K562 (cell line): ENCODE measurements around the gene IFI27L2. TPM values are rescaled to one million over a fixed set of nuclear protein-coding genes. Genes with fewer than 3 reads are reported as not detected.

Experiments used
- ATAC-seq: fragments of 200-7000 bp; cut with Tn5 transposase; 3 replicates; pipeline ENCODE4 v1.9.1; 2020; ENCODE audit warnings: moderate library complexity
- BruUV-seq: library from RNA; stranded (reverse); fragments of 400-500 nt; replicated peaks from 2 replicates; lab custom pipeline; 2021; lab: Mats Ljungman, UMichigan
- CTCF ChIA-PET: fragments of 300-600 bp; formaldehyde crosslinking; extraction: SDS; loops from one replicate; lab custom pipeline; 2021; ENCODE audit warnings: low intra/inter-chr PET ratio; lab: Yijun Ruan, JAX
- POLR2A ChIA-PET: fragments of 300-600, 350-650 bp; sonication (Branson Sonifier 250); formaldehyde crosslinking; extraction: SDS; loops from one replicate; lab custom pipeline; 2021; ENCODE audit warnings: antibody characterized with exemption, inconsistent platforms; lab: Yijun Ruan, JAX
- DNase-seq, 4 experiments: peaks; one replicate each; pipeline versions ENCODE4 v3.0.0 to v3.0.0-alpha.2; 2011 to 2018; ENCODE audit warnings: low spot score in 3 of 4, mixed read lengths in 3 of 4; ENCODE audit errors: extremely low read depth in 1 of 4
- FAIRE-seq: peaks from 2 replicates; lab custom pipeline; 2011; peaks lifted over from hg19 to GRCh38; lab: Jason Lieb, UNC
- H2AFZ ChIP-seq: 2 replicates; pipeline ENCODE4 v1.6.0; 2011; ENCODE audit warnings: low read depth, low read length, control low read depth, inconsistent platforms
- H3K27ac ChIP-seq: fragments of 200-600 bp; 3 replicates; pipeline ENCODE4 v1.8.0; 2011; ENCODE audit warnings: low read depth, mild to moderate bottlenecking, control low read depth, inconsistent platforms, low read length, moderate library complexity, mixed read lengths; ENCODE audit errors: extremely low read depth
- H3K27me3 ChIP-seq, 2 experiments: fragments of 300-600 bp in 1 of 2; 2 replicates in 1 of 2; 3 replicates in 1 of 2; pipeline versions ENCODE4 v1.6.0 to v1.8.0; 2011; ENCODE audit warnings: inconsistent platforms in 2 of 2, low read length in 2 of 2, mild to moderate bottlenecking in 1 of 2, mixed read lengths in 1 of 2, moderate library complexity in 1 of 2; ENCODE audit not compliant: control insufficient read depth in 2 of 2, insufficient read depth in 2 of 2
- H3K36me3 ChIP-seq: fragments of 300-600 bp; 3 replicates; pipeline ENCODE4 v1.8.0; 2011; ENCODE audit warnings: mild to moderate bottlenecking, low read length, inconsistent platforms; ENCODE audit not compliant: control insufficient read depth, insufficient read depth
- H3K4me1 ChIP-seq, 2 experiments: fragments of 200-600 bp in 1 of 2; replicated peaks in 1 of 2; 2 replicates in 1 of 2; 3 replicates in 1 of 2; pipeline versions ENCODE4 v1.5.1 to v1.8.0; 2011; ENCODE audit warnings: inconsistent platforms in 2 of 2, low read length in 2 of 2, mild to moderate bottlenecking in 1 of 2, mixed read lengths in 1 of 2, moderate library complexity in 1 of 2; ENCODE audit not compliant: control insufficient read depth in 2 of 2, insufficient read depth in 2 of 2
- H3K4me2 ChIP-seq: 2 replicates; pipeline ENCODE4 v1.6.1; 2011; ENCODE audit warnings: low read length, control low read depth, inconsistent platforms, mixed read lengths; ENCODE audit not compliant: insufficient read depth
- H3K4me3 ChIP-seq: fragments of 200-600 bp; sonication (generic), shearing (Covaris generic); 2 replicates; pipeline ENCODE4 v1.5.1; 2016; ENCODE audit warnings: control low read depth, inconsistent platforms
- H3K79me2 ChIP-seq: fragments of 200-600 bp; 3 replicates; pipeline ENCODE4 v1.8.0; 2011; ENCODE audit warnings: low read length, inconsistent platforms; ENCODE audit not compliant: control insufficient read depth, insufficient read depth
- H3K9ac ChIP-seq, 2 experiments: 2 replicates each; pipeline versions ENCODE4 v1.6.0 to v1.6.1; 2011; ENCODE audit warnings: low read depth in 2 of 2, low read length in 2 of 2, control low read depth in 1 of 2, inconsistent platforms in 1 of 2, mild to moderate bottlenecking in 1 of 2, mixed read lengths in 1 of 2; ENCODE audit not compliant: insufficient read depth in 1 of 2
- H3K9me1 ChIP-seq: one replicate; pipeline ENCODE4 v1.6.0; 2011; ENCODE audit warnings: inconsistent platforms, mild to moderate bottlenecking, low read length, moderate library complexity; ENCODE audit not compliant: control insufficient read depth, insufficient read depth
- H3K9me3 ChIP-seq: replicated peaks from 2 replicates; pipeline ENCODE4 v1.5.1; 2011; ENCODE audit warnings: low read depth, low read length, inconsistent platforms; ENCODE audit not compliant: control insufficient read depth, insufficient read depth
- H4K20me1 ChIP-seq: replicated peaks from 2 replicates; pipeline ENCODE4 v1.6.1; 2011; ENCODE audit warnings: low read length, inconsistent platforms, mixed read lengths; ENCODE audit not compliant: control insufficient read depth, insufficient read depth
- CREBBP ChIP-seq: IDR thresholded peaks from one replicate; pipeline ENCODE4 v1.6.1; 2012; ENCODE audit warnings: low read depth, mild to moderate bottlenecking, control low read depth, inconsistent platforms, low read length
- EP300 ChIP-seq: IDR thresholded peaks from 2 replicates; pipeline ENCODE4 v1.6.1; 2012; ENCODE audit warnings: low read length, improper control_type of control experiment
- MAZ ChIP-seq, 2 experiments: fragments of 450-650 bp in 1 of 2; sonication (generic) in 1 of 2; formaldehyde crosslinking; IDR thresholded peaks in 1 of 2; conservative IDR thresholded peaks in 1 of 2; 2 replicates each; pipeline versions ENCODE4 v1.4.0 to v1.5.0; 2020; ENCODE audit warnings: mild to moderate bottlenecking in 1 of 2, missing genetic modification reagents in 1 of 2
- MTF1 ChIP-seq: fragments of 250-450 bp; sonication (Bioruptor Pico); IDR thresholded peaks from 2 replicates; pipeline ENCODE4 v1.9.0; 2021; ENCODE audit warnings: moderate library complexity, mild to moderate bottlenecking, inconsistent platforms, borderline replicate concordance
- NCOA4 ChIP-seq: fragments of 450-650 bp; IDR thresholded peaks from 2 replicates; pipeline ENCODE4 v1.6.1; 2018; ENCODE audit warnings: mild to moderate bottlenecking; ENCODE audit not compliant: partially characterized antibody
- PHF20 ChIP-seq: fragments of 450-650 bp; IDR thresholded peaks from 2 replicates; pipeline ENCODE4 v1.6.1; 2018; ENCODE audit not compliant: partially characterized antibody
- POLR3G ChIP-seq: IDR thresholded peaks from 2 replicates; pipeline ENCODE4 v1.6.1; 2011; ENCODE audit not compliant: insufficient read length, insufficient replicate concordance; ENCODE audit errors: extremely low read depth
- POU5F1 ChIP-seq: fragments of 150-350 bp; IDR thresholded peaks from 2 replicates; pipeline ENCODE4 v1.6.1; 2014; ENCODE audit warnings: borderline replicate concordance, low read length, low read depth, mild to moderate bottlenecking; ENCODE audit not compliant: partially characterized antibody
- RBM39 ChIP-seq: fragments of 200-400 bp; formaldehyde crosslinking; optimal IDR thresholded peaks from 2 replicates; pipeline ENCODE3; 2018; ENCODE audit warnings: low read depth, low read length
- SAP30 ChIP-seq: fragments of 200-600 bp; sonication (generic); IDR thresholded peaks from 2 replicates; pipeline ENCODE4 v1.6.1; 2012; ENCODE audit warnings: borderline replicate concordance, low read depth, mild to moderate bottlenecking, moderate library complexity, low read length, control low read depth, inconsistent platforms; ENCODE audit not compliant: insufficient read depth, poor library complexity, severe bottlenecking
- SP1 ChIP-seq: sonication (generic); formaldehyde crosslinking; IDR thresholded peaks from 2 replicates; pipeline ENCODE4 v1.8.1; 2022; ENCODE audit warnings: mild to moderate bottlenecking, missing genetic modification reagents
- ZNF23 ChIP-seq: fragments of 250-450 bp; sonication (Bioruptor Pico); IDR thresholded peaks from 2 replicates; pipeline ENCODE4 v1.4.0; 2020; ENCODE audit warnings: mild to moderate bottlenecking
- WGBS: fragments of 100-300 bp; shearing (Covaris generic); methylation state at CpG from one replicate; pipeline ENCODE4 v1.1.6; 2016; ENCODE audit warnings: low coverage, mixed read lengths; ENCODE audit not compliant: insufficient coverage; ENCODE audit errors: missing lambda C conversion rate; 5-methylcytosine and 5-hydroxymethylcytosine counted together
- in situ Hi-C: fragments of 300-500 bp; cut with MboI; formaldehyde crosslinking; loops from 4 replicates; pipeline ENCODE4 v1.15.0; 2018; ENCODE audit warnings: inconsistent platforms, mixed read lengths
- intact Hi-C: fragments of 100-400 bp; cut with micrococcal nuclease; formaldehyde crosslinking; loops from 2 replicates; pipeline ENCODE4 v1.14.2; 2022
- polyA plus RNA-seq, 8 experiments: library from polyadenylated mRNA; depleted of rRNA in 4 of 8; stranded (reverse) in 5 of 8; unstranded in 3 of 8; fragments of >200 nt; fragmentation: Nextera tagmentation in 2 of 8; fragmentation: Illumina TruSeq in 1 of 8; extraction: Ambion mirVana in 2 of 8; extraction: Trizol in 1 of 8; gene quantifications; 2 replicates each; pipeline versions ENCODE4 v1.2.1 to v1.2.3, GENCODE V29; 2011 to 2014; ENCODE audit warnings: inconsistent platforms in 1 of 8, missing spikeins in 1 of 8
- total RNA-seq, 7 experiments: library from RNA; depleted of rRNA in 6 of 7; stranded (reverse); fragments of >200 nt in 6 of 7; fragmentation: Illumina TruSeq in 2 of 7; extraction: Trizol in 2 of 7; gene quantifications; 2 replicates each; pipeline versions ENCODE4 v1.2.1 to v1.2.3, GENCODE V29; 2011 to 2021; ENCODE audit warnings: low replicate concordance in 1 of 7
- TF ChIP-seq, protein P1 (sequence below): fragments of 450-650 bp; formaldehyde crosslinking; IDR thresholded peaks from 2 replicates; pipeline ENCODE4 v1.4.0; 2020; ENCODE audit warnings: mild to moderate bottlenecking, moderate library complexity
- TF ChIP-seq, protein P2 (sequence below), 2 experiments: fragments of 450-650 bp; IDR thresholded peaks; 2 replicates each; pipeline ENCODE4 v1.6.1; 2016
- TF ChIP-seq, protein P3 (sequence below): fragments of 250-450 bp; sonication (Bioruptor Pico); IDR thresholded peaks from 2 replicates; pipeline ENCODE4 v1.5.0; 2021; ENCODE audit warnings: mild to moderate bottlenecking, borderline replicate concordance

The IFI27L2 gene
- total and polyA plus RNA-seq, 9 of the 15 experiments (the other 6 are each of a cell fraction or from before 2014, with no cell fraction given), result 1.0 to 9.3 (median 4.1) TPM

DNA sequence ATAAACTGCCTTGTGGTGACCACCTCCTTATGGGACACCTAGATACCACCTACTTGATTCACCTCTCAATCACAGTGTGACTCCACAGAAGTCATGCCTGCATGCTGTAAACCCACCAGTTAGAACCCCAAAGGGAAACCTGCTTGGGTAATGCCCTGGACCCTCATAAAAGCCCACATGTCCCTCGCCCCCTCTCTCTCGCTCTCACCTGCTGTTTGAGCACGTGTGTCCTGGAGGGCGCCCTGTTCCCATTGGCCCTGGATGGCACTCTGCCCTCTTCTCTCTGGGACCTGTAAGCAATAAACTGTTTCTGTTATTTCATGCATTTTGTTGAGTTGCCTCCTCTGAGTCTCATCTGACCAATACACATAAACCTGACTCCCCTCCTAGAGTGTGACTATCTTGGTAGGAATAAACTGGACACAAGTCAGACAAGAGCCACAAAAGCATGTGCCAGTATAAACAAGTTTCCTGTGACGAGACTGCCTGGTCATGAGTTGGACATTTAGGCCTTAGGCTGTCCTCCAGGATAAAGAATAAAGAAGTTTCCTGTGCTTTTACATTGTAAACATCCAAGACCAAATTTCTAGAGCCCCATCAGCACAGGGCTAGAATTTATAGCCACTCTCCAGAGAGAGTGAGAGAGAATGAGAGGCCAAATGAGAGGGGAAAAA, 8.6 kb downstream of the IFI27L2 start:
- Histone ChIP-seq H3K27me3 (peaks cover 2 to 22% of the 10 kb centered on the region in 2 experiments; a peak in 3 of 5 replicates), H3K27ac (no peak overlapping the region), H2AFZ (no peak overlapping the region), H3K9ac (no peak overlapping the region), H3K4me1 (no peaks in the 10 kb centered on the region; a peak in 1 of 5 replicates), H3K9me3 (no peaks in the 10 kb centered on the region), H3K9me1 (no peaks in the 10 kb centered on the region), H3K4me3 (no peak overlapping the region), H3K36me3 (no peaks in the 10 kb centered on the region), H3K4me2 (no peak overlapping the region), H4K20me1 (no peaks in the 10 kb centered on the region), H3K79me2 (no peaks in the 10 kb centered on the region)
- no TSS peak for BruUV-seq
- DNase-seq (no peak), FAIRE-seq (no peak), ATAC-seq (no peak)
- POLR2A ChIA-PET, result interaction anchor here (1.0 kb wide), 1 partner anchor 10 kb away, joined by 4 read pairs; the partner anchor contains the start of gene IFI27
- TF ChIP-seq NCOA4 (no peak), CREBBP (no peak), ZNF23 (CRISPR knock-in tag) (no peak), SAP30 (no peak), MAZ (CRISPR knock-in tag; conservative IDR thresholded peaks at IDR 0.05 in 1 of 2, IDR thresholded peaks at IDR 0.05 in 1 of 2) (no peak), SP1 (CRISPR knock-in tag) (no peak), EP300 (no peak), RBM39 (no peak), POLR3G (no peak), POU5F1 (no peak), MTF1 (CRISPR knock-in tag) (no peak), PHF20 (no peak)
- TF ChIP-seq, protein P1, sequence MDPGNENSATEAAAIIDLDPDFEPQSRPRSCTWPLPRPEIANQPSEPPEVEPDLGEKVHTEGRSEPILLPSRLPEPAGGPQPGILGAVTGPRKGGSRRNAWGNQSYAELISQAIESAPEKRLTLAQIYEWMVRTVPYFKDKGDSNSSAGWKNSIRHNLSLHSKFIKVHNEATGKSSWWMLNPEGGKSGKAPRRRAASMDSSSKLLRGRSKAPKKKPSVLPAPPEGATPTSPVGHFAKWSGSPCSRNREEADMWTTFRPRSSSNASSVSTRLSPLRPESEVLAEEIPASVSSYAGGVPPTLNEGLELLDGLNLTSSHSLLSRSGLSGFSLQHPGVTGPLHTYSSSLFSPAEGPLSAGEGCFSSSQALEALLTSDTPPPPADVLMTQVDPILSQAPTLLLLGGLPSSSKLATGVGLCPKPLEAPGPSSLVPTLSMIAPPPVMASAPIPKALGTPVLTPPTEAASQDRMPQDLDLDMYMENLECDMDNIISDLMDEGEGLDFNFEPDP (CRISPR knock-in tag), result no peak
- TF ChIP-seq, protein P2, sequence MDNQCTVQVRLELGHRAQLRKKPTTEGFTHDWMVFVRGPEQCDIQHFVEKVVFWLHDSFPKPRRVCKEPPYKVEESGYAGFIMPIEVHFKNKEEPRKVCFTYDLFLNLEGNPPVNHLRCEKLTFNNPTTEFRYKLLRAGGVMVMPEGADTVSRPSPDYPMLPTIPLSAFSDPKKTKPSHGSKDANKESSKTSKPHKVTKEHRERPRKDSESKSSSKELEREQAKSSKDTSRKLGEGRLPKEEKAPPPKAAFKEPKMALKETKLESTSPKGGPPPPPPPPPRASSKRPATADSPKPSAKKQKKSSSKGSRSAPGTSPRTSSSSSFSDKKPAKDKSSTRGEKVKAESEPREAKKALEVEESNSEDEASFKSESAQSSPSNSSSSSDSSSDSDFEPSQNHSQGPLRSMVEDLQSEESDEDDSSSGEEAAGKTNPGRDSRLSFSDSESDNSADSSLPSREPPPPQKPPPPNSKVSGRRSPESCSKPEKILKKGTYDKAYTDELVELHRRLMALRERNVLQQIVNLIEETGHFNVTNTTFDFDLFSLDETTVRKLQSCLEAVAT (IDR thresholded peaks at IDR 0.05), result no peak
- TF ChIP-seq, protein P3, sequence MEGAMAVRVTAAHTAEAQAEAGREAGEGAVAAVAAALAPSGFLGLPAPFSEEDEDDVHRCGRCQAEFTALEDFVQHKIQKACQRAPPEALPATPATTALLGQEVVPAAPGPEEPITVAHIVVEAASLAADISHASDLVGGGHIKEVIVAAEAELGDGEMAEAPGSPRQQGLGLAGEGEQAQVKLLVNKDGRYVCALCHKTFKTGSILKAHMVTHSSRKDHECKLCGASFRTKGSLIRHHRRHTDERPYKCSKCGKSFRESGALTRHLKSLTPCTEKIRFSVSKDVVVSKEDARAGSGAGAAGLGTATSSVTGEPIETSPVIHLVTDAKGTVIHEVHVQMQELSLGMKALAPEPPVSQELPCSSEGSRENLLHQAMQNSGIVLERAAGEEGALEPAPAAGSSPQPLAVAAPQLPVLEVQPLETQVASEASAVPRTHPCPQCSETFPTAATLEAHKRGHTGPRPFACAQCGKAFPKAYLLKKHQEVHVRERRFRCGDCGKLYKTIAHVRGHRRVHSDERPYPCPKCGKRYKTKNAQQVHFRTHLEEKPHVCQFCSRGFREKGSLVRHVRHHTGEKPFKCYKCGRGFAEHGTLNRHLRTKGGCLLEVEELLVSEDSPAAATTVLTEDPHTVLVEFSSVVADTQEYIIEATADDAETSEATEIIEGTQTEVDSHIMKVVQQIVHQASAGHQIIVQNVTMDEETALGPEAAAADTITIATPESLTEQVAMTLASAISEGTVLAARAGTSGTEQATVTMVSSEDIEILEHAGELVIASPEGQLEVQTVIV (CRISPR knock-in tag), result no peak
- CTCF ChIA-PET, result no interaction called here
- intact Hi-C loops (no loop called here), in situ Hi-C loops (no loop called here)
- 0% methylated on average over 5 of the region's 5 CpGs for WGBS
